GM23338 (cell line): ENCODE results near the gene CPAMD8. TPM values are rescaled to one million over a fixed set of nuclear protein-coding genes. Genes with fewer than 3 reads are reported as not detected.

ENCODE experiments used
- ATAC-seq: fragments of 200-7000 bp; cut with Tn5 transposase; 3 replicates; pipeline ENCODE4 v1.9.1; 2020
- DNase-seq: peaks from one replicate; pipeline ENCODE4 v3.0.0-alpha.2; 2015; ENCODE audit warnings: low spot score
- H2AFZ ChIP-seq: fragments of 200-600 bp; sonication (generic); 2 replicates; pipeline ENCODE4 v1.8.0; 2016; ENCODE audit warnings: antibody characterized with exemption, mild to moderate bottlenecking, moderate library complexity
- H3F3A ChIP-seq: fragments of 200-600 bp; sonication (generic); replicated peaks from 2 replicates; pipeline ENCODE4 v1.8.0; 2017; ENCODE audit warnings: antibody characterized with exemption, mixed run types, low read depth
- H3K27ac ChIP-seq: fragments of 200-600 bp; sonication (generic); 2 replicates; pipeline ENCODE4 v1.6.1; 2016; ENCODE audit warnings: low read depth
- H3K27me3 ChIP-seq: fragments of 200-600 bp; sonication (generic); 2 replicates; pipeline ENCODE4 v1.8.0; 2016; ENCODE audit warnings: mild to moderate bottlenecking, mixed run types, moderate library complexity; ENCODE audit not compliant: insufficient read depth
- H3K36me3 ChIP-seq: fragments of 200-600 bp; sonication (generic); 2 replicates; pipeline ENCODE4 v1.8.0; 2016; ENCODE audit warnings: mild to moderate bottlenecking; ENCODE audit not compliant: insufficient read depth
- H3K4me1 ChIP-seq: fragments of 200-600 bp; sonication (generic); 2 replicates; pipeline ENCODE4 v1.8.0; 2016; ENCODE audit warnings: mild to moderate bottlenecking, moderate library complexity; ENCODE audit not compliant: insufficient read depth
- H3K4me2 ChIP-seq: fragments of 200-600 bp; sonication (generic); 2 replicates; pipeline ENCODE4 v1.7.1; 2017; ENCODE audit warnings: mixed run types
- H3K4me3 ChIP-seq: fragments of 200-600 bp; sonication (generic); 2 replicates; pipeline ENCODE4 v1.6.1; 2016; ENCODE audit warnings: mixed run types
- H3K79me2 ChIP-seq: fragments of 200-600 bp; sonication (generic); replicated peaks from 2 replicates; pipeline ENCODE4 v1.8.0; 2017; ENCODE audit warnings: mild to moderate bottlenecking; ENCODE audit not compliant: insufficient read depth
- H3K9me2 ChIP-seq: fragments of 200-600 bp; sonication (generic); 2 replicates; pipeline ENCODE4 v1.8.0; 2017; ENCODE audit not compliant: insufficient read depth
- H4K20me1 ChIP-seq: fragments of 200-600 bp; sonication (generic); replicated peaks from 2 replicates; pipeline ENCODE4 v1.8.0; 2017; ENCODE audit warnings: mild to moderate bottlenecking; ENCODE audit not compliant: insufficient read depth
- H3K27ac Mint-ChIP-seq: 2 replicates; pipeline ENCODE4 v1.8.0; 2020; ENCODE audit warnings: inconsistent platforms, mild to moderate bottlenecking, moderate library complexity, mixed read lengths
- H3K27me3 Mint-ChIP-seq: 3 replicates; pipeline ENCODE4 v1.8.0; 2022; ENCODE audit warnings: low read depth, mild to moderate bottlenecking, moderate library complexity, mixed read lengths, inconsistent platforms; ENCODE audit not compliant: insufficient read depth, poor library complexity
- H3K36me3 Mint-ChIP-seq: 3 replicates; pipeline ENCODE4 v1.8.0; 2021; ENCODE audit warnings: low read depth, mild to moderate bottlenecking, inconsistent platforms, moderate library complexity, mixed read lengths
- H3K4me1 Mint-ChIP-seq: 3 replicates; pipeline ENCODE4 v1.8.0; 2020; ENCODE audit warnings: mild to moderate bottlenecking, inconsistent platforms, mixed read lengths
- H3K4me3 Mint-ChIP-seq: 3 replicates; pipeline ENCODE4 v1.8.0; 2021; ENCODE audit warnings: moderate library complexity, mild to moderate bottlenecking, inconsistent platforms, mixed read lengths
- H3K9me3 Mint-ChIP-seq: 3 replicates; pipeline ENCODE4 v1.8.0; 2020; ENCODE audit warnings: moderate library complexity, mild to moderate bottlenecking, inconsistent platforms, mixed read lengths
- CREB1 ChIP-seq: fragments of 250-450 bp; sonication (Bioruptor Pico); IDR thresholded peaks from 2 replicates; pipeline ENCODE4 v1.5.0; 2020; ENCODE audit warnings: low read depth, mild to moderate bottlenecking, moderate library complexity
- CTCF ChIP-seq, 2 experiments: fragments of 200-600 bp in 1 of 2; sonication (generic) in 1 of 2; conservative IDR thresholded peaks; 2 replicates each; pipeline versions ENCODE4 v1.5.1 to v1.6.1; 2016 to 2017; ENCODE audit warnings: antibody characterized with exemption in 2 of 2, low read depth in 2 of 2, mild to moderate bottlenecking in 2 of 2, moderate library complexity in 1 of 2
- EZH2phosphoT487 ChIP-seq: fragments of 200-600 bp; sonication (generic); IDR thresholded peaks from one replicate; pipeline ENCODE4 v1.8.1; 2018; ENCODE audit warnings: antibody characterized with exemption; ENCODE audit not compliant: unreplicated experiment
- NANOG ChIP-seq: IDR thresholded peaks from 2 replicates; pipeline ENCODE4 v1.6.1; 2016; ENCODE audit warnings: antibody characterized with exemption, borderline replicate concordance
- POLR2AphosphoS5 ChIP-seq: IDR thresholded peaks from 2 replicates; pipeline ENCODE4 v1.6.1; 2016; ENCODE audit warnings: antibody characterized with exemption, low read depth
- REST ChIP-seq: IDR thresholded peaks from one replicate; pipeline ENCODE4 v1.6.1; 2018; ENCODE audit warnings: antibody characterized with exemption; ENCODE audit not compliant: unreplicated experiment
- STAT1 ChIP-seq: IDR thresholded peaks from one replicate; pipeline ENCODE4 v1.6.1; 2016; ENCODE audit warnings: antibody characterized with exemption; ENCODE audit not compliant: unreplicated experiment
- ZNF114 ChIP-seq: fragments of 250-450 bp; sonication (Bioruptor Pico); IDR thresholded peaks from 2 replicates; pipeline ENCODE4 v1.5.0; 2020; ENCODE audit warnings: mild to moderate bottlenecking, moderate library complexity
- ZNF331 ChIP-seq: fragments of 250-450 bp; sonication (Bioruptor Pico); IDR thresholded peaks from 2 replicates; pipeline ENCODE4 v1.5.0; 2020; ENCODE audit warnings: low read depth, mild to moderate bottlenecking, moderate library complexity
- polyA plus RNA-seq: library from polyadenylated mRNA; unstranded; fragments of >200 nt; fragmentation: Nextera tagmentation; extraction: Ambion mirVana; gene quantifications from 2 replicates; pipeline ENCODE4 v1.2.1, GENCODE V29; 2016
- total RNA-seq: library from RNA; depleted of rRNA; stranded (reverse); fragments of >200 nt; shearing (Covaris generic); gene quantifications from 2 replicates; pipeline ENCODE4 v1.2.3, GENCODE V29; 2014
- TF ChIP-seq, protein P1 (sequence below): IDR thresholded peaks from 2 replicates; pipeline ENCODE4 v1.6.1; 2016; ENCODE audit warnings: antibody characterized with exemption
- TF ChIP-seq, protein P2 (sequence below): fragments of 250-450 bp; sonication (Bioruptor Pico); IDR thresholded peaks from 2 replicates; pipeline ENCODE4 v1.5.0; 2020; ENCODE audit warnings: mild to moderate bottlenecking, moderate library complexity

CPAMD8 gene
- total and polyA plus RNA-seq, 2 experiments from 2014 or later = 4.4 to 11.8 TPM

DNA sequence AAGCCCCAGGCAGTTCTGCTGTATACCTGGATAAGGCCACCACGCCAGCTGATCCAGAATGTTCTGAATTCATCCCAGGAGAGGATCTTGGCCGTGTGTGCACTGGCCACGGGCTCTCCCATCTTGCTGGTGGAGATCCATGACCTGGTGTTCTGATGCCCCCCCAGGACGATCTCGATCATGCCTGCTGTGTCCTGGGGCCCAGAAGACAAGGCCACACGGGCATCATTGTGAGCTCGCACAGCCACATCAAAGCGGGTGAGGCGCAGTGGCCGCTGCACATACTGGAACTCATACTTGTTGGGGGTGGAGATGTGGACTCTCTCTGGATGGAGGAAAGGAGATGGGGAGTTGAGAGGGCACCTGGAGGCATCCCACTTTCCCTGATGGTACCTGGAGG, 97.7 kb downstream of the CPAMD8 start:
- Histone ChIP-seq H3K79me2 (no peaks in the 10 kb centered on the region), H3K9me2 (no peaks in the 10 kb centered on the region), H4K20me1 (no peaks in the 10 kb centered on the region), H3K27me3 (no peaks in the 10 kb centered on the region), H3K4me3 (no peak overlapping the region), H3F3A (no peaks in the 10 kb centered on the region), H2AFZ (no peak overlapping the region), H3K4me2 (no peak overlapping the region), H3K4me1 (no peaks in the 10 kb centered on the region), H3K36me3 (no peaks in the 10 kb centered on the region), H3K27ac (no peak overlapping the region)
- H3K4me1 Mint-ChIP-seq = no peaks in the 10 kb centered on the region
- H3K36me3 Mint-ChIP-seq = peaks cover 43% of the 10 kb centered on the region
- no peak overlapping the region for H3K4me3 Mint-ChIP-seq
- no peak for DNase-seq
- no peak overlapping the region for H3K27ac Mint-ChIP-seq
- TF ChIP-seq CTCF (conservative IDR thresholded peaks at IDR 0.05; ENCODE audit: low read depth in 2 of 2) (no peak), NANOG (no peak), EZH2phosphoT487 (no peak), REST (no peak), POLR2AphosphoS5 (no peak), ZNF114 (CRISPR knock-in tag) (no peak), STAT1 (no peak), CREB1 (CRISPR knock-in tag) (no peak), ZNF331 (CRISPR knock-in tag) (no peak)
- TF ChIP-seq, protein P1, sequence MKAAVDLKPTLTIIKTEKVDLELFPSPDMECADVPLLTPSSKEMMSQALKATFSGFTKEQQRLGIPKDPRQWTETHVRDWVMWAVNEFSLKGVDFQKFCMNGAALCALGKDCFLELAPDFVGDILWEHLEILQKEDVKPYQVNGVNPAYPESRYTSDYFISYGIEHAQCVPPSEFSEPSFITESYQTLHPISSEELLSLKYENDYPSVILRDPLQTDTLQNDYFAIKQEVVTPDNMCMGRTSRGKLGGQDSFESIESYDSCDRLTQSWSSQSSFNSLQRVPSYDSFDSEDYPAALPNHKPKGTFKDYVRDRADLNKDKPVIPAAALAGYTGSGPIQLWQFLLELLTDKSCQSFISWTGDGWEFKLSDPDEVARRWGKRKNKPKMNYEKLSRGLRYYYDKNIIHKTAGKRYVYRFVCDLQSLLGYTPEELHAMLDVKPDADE = no peak
- TF ChIP-seq, protein P2, sequence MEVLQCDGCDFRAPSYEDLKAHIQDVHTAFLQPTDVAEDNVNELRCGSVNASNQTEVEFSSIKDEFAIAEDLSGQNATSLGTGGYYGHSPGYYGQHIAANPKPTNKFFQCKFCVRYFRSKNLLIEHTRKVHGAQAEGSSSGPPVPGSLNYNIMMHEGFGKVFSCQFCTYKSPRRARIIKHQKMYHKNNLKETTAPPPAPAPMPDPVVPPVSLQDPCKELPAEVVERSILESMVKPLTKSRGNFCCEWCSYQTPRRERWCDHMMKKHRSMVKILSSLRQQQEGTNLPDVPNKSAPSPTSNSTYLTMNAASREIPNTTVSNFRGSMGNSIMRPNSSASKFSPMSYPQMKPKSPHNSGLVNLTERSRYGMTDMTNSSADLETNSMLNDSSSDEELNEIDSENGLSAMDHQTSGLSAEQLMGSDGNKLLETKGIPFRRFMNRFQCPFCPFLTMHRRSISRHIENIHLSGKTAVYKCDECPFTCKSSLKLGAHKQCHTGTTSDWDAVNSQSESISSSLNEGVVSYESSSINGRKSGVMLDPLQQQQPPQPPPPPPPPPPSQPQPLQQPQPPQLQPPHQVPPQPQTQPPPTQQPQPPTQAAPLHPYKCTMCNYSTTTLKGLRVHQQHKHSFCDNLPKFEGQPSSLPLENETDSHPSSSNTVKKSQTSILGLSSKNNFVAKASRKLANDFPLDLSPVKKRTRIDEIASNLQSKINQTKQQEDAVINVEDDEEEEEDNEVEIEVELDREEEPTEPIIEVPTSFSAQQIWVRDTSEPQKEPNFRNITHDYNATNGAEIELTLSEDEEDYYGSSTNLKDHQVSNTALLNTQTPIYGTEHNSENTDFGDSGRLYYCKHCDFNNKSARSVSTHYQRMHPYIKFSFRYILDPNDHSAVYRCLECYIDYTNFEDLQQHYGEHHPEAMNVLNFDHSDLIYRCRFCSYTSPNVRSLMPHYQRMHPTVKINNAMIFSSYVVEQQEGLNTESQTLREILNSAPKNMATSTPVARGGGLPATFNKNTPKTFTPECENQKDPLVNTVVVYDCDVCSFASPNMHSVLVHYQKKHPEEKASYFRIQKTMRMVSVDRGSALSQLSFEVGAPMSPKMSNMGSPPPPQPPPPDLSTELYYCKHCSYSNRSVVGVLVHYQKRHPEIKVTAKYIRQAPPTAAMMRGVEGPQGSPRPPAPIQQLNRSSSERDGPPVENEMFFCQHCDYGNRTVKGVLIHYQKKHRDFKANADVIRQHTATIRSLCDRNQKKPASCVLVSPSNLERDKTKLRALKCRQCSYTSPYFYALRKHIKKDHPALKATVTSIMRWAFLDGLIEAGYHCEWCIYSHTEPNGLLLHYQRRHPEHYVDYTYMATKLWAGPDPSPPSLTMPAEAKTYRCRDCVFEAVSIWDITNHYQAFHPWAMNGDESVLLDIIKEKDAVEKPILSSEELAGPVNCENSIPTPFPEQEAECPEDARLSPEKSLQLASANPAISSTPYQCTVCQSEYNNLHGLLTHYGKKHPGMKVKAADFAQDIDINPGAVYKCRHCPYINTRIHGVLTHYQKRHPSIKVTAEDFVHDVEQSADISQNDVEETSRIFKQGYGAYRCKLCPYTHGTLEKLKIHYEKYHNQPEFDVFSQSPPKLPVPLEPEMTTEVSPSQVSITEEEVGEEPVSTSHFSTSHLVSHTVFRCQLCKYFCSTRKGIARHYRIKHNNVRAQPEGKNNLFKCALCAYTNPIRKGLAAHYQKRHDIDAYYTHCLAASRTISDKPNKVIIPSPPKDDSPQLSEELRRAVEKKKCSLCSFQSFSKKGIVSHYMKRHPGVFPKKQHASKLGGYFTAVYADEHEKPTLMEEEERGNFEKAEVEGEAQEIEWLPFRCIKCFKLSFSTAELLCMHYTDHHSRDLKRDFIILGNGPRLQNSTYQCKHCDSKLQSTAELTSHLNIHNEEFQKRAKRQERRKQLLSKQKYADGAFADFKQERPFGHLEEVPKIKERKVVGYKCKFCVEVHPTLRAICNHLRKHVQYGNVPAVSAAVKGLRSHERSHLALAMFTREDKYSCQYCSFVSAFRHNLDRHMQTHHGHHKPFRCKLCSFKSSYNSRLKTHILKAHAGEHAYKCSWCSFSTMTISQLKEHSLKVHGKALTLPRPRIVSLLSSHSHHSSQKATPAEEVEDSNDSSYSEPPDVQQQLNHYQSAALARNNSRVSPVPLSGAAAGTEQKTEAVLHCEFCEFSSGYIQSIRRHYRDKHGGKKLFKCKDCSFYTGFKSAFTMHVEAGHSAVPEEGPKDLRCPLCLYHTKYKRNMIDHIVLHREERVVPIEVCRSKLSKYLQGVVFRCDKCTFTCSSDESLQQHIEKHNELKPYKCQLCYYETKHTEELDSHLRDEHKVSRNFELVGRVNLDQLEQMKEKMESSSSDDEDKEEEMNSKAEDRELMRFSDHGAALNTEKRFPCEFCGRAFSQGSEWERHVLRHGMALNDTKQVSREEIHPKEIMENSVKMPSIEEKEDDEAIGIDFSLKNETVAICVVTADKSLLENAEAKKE (CRISPR knock-in tag) = no peak
- peaks cover 76% of the 10 kb centered on the region for H3K9me3 Mint-ChIP-seq
- peaks cover 13% of the 10 kb centered on the region for H3K27me3 Mint-ChIP-seq
- no peak for ATAC-seq
